Skeletal muscle satellite cell (primary cell): ENCODE results near the gene CDKL5.
A peak's percentile ranks its signal among the peaks of the same experiment; 100 is the strongest.

ENCODE experiments used
- H3K27me3 ChIP-seq: 2 replicates; pipeline ENCODE4 v1.7.0; 2013; ENCODE audit warnings: low read length; ENCODE audit not compliant: control insufficient read depth, insufficient read depth
- H3K36me3 ChIP-seq: 2 replicates; pipeline ENCODE4 v1.7.0; 2013; ENCODE audit warnings: mild to moderate bottlenecking, control low read depth, low read length; ENCODE audit not compliant: insufficient read depth
- H3K4me1 ChIP-seq: 2 replicates; pipeline ENCODE4 v1.7.0; 2013; ENCODE audit warnings: low read length; ENCODE audit not compliant: control insufficient read depth, insufficient read depth
- H3K4me2 ChIP-seq: 2 replicates; pipeline ENCODE4 v1.7.0; 2013; ENCODE audit warnings: mild to moderate bottlenecking, low read length
- H3K4me3 ChIP-seq: 2 replicates; pipeline ENCODE4 v1.7.0; 2013; ENCODE audit warnings: low read length
- H3K9ac ChIP-seq: 2 replicates; pipeline ENCODE4 v1.7.0; 2013; ENCODE audit warnings: mild to moderate bottlenecking, low read depth, low read length, moderate library complexity
- H3K9me3 ChIP-seq: replicated peaks from 2 replicates; pipeline ENCODE4 v1.7.0; 2013; ENCODE audit warnings: mild to moderate bottlenecking, control low read depth, low read length

CDKL5 gene

GRCh38 chrX:18676470-18676869 is 251.1 kb downstream of the CDKL5 start:
- no peak overlapping the region for H3K4me2 ChIP-seq
- no peak overlapping the region for H3K4me3 ChIP-seq
- H3K9me3 ChIP-seq, result no peaks in the 10 kb centered on the region
- H3K27me3 ChIP-seq, result no peaks in the 10 kb centered on the region
- no peak overlapping the region for H3K9ac ChIP-seq
- no peaks in the 10 kb centered on the region for H3K36me3 ChIP-seq
- H3K4me1 ChIP-seq, result no peaks in the 10 kb centered on the region

- Histone ChIP-seq H3K9me3 (no peaks in the 10 kb centered on the region), H3K4me2 (no peak overlapping the region), H3K4me1 (no peaks in the 10 kb centered on the region), H3K36me3 (no peaks in the 10 kb centered on the region), H3K27me3 (no peaks in the 10 kb centered on the region), H3K9ac (no peak overlapping the region), H3K4me3 (no peak overlapping the region)
Observed at GRCh38 chrX:18677161-18677869, 251.9 kb downstream of the CDKL5 start.

- H3K9ac ChIP-seq, result no peak overlapping the region
- no peak overlapping the region for H3K4me3 ChIP-seq
- no peak overlapping the region for H3K4me2 ChIP-seq
- no peaks in the 10 kb centered on the region for H3K27me3 ChIP-seq
- no peaks in the 10 kb centered on the region for H3K9me3 ChIP-seq
- no peaks in the 10 kb centered on the region for H3K4me1 ChIP-seq
- no peaks in the 10 kb centered on the region for H3K36me3 ChIP-seq
Observed at GRCh38 chrX:18681996-18682395, 256.6 kb downstream of the CDKL5 start.

- Histone ChIP-seq H3K27me3 (no peaks in the 10 kb centered on the region), H3K9ac (no peak overlapping the region), H3K4me3 (no peak overlapping the region), H3K9me3 (no peaks in the 10 kb centered on the region), H3K36me3 (no peaks in the 10 kb centered on the region), H3K4me2 (no peak overlapping the region), H3K4me1 (no peaks in the 10 kb centered on the region)
Observed at GRCh38 chrX:18682979-18683387, 257.6 kb downstream of the CDKL5 start.

GRCh38 chrX:18687856-18688495 is 262.6 kb downstream of the CDKL5 start:
- Histone ChIP-seq H3K27me3 (peaks cover 8% of the 10 kb centered on the region), H3K9ac (no peak overlapping the region), H3K4me2 (no peak overlapping the region), H3K36me3 (no peaks in the 10 kb centered on the region), H3K9me3 (peaks cover 3% of the 10 kb centered on the region), H3K4me1 (no peaks in the 10 kb centered on the region), H3K4me3 (no peak overlapping the region)

GRCh38 chrX:18691431-18691830 is 266.0 kb downstream of the CDKL5 start:
- Histone ChIP-seq H3K4me1 (no peaks in the 10 kb centered on the region), H3K4me2 (no peak overlapping the region), H3K4me3 (no peak overlapping the region), H3K9ac (no peak overlapping the region), H3K27me3 (peaks cover 8% of the 10 kb centered on the region), H3K36me3 (no peaks in the 10 kb centered on the region), H3K9me3 (peaks cover 6% of the 10 kb centered on the region)

- no peaks in the 10 kb centered on the region for H3K4me1 ChIP-seq
- no peak overlapping the region for H3K4me2 ChIP-seq
- H3K36me3 ChIP-seq, result no peaks in the 10 kb centered on the region
- no peak overlapping the region for H3K9ac ChIP-seq
- H3K27me3 ChIP-seq, result peaks cover 8% of the 10 kb centered on the region
- H3K9me3 ChIP-seq, result peaks cover 6% of the 10 kb centered on the region
- H3K4me3 ChIP-seq, result no peak overlapping the region
Observed at GRCh38 chrX:18692541-18692940, 267.1 kb downstream of the CDKL5 start.

- Histone ChIP-seq H3K4me3 (no peak overlapping the region), H3K36me3 (no peaks in the 10 kb centered on the region), H3K9me3 (peaks cover 3% of the 10 kb centered on the region), H3K27me3 (peaks cover 1% of the 10 kb centered on the region), H3K4me1 (peaks cover under 1% of the 10 kb centered on the region), H3K4me2 (no peak overlapping the region), H3K9ac (no peak overlapping the region)
Observed at GRCh38 chrX:18696653-18697052, 271.2 kb downstream of the CDKL5 start.

- no peak overlapping the region for H3K4me3 ChIP-seq
- no peak overlapping the region for H3K9ac ChIP-seq
- H3K4me2 ChIP-seq, result no peak overlapping the region
- peaks cover 3% of the 10 kb centered on the region for H3K9me3 ChIP-seq
- peaks cover 9% of the 10 kb centered on the region for H3K4me1 ChIP-seq
- no peaks in the 10 kb centered on the region for H3K27me3 ChIP-seq
- H3K36me3 ChIP-seq, result no peaks in the 10 kb centered on the region
Observed at GRCh38 chrX:18698737-18699650, 273.6 kb downstream of the CDKL5 start.

GRCh38 chrX:18701621-18702361 is 276.4 kb downstream of the CDKL5 start:
- no peak overlapping the region for H3K4me3 ChIP-seq
- no peaks in the 10 kb centered on the region for H3K9me3 ChIP-seq
- no peaks in the 10 kb centered on the region for H3K36me3 ChIP-seq
- peak overlapping the region; percentile 70 for H3K4me2 ChIP-seq
- H3K4me1 ChIP-seq, result peaks cover 9% of the 10 kb centered on the region
- H3K27me3 ChIP-seq, result no peaks in the 10 kb centered on the region
- H3K9ac ChIP-seq, result no peak overlapping the region
